Measurements from ENCODE around the gene SSTR4.
A peak's percentile ranks its signal among the peaks of the same experiment; 100 is the strongest.

SSTR4 gene

GRCh38 chr20:23071398-23071797, 36.3 kb downstream of the SSTR4 start:
- TF ChIP-seq TAF1 (IDR thresholded peaks at IDR 0.05; ENCODE audit: borderline replicate concordance, low read depth, low read length) (no peak), POLR2AphosphoS5 (IDR thresholded peaks at IDR 0.05; ENCODE audit: low read depth, low read length) (no peak), POLR2A (IDR thresholded peaks at IDR 0.05; ENCODE audit: low read depth, low read length) (no peak)
- FAIRE-seq (no peak), DNase-seq (ENCODE audit: insufficient read length) (no peak)

- DNase-seq (ENCODE audit: insufficient read length) = no peak
- FAIRE-seq = no peak
- no peak for TF ChIP-seq TAF1 (IDR thresholded peaks at IDR 0.05; ENCODE audit: borderline replicate concordance, low read depth, low read length)
- no peak for TF ChIP-seq POLR2A (IDR thresholded peaks at IDR 0.05; ENCODE audit: low read depth, low read length)
- no peak for TF ChIP-seq POLR2AphosphoS5 (IDR thresholded peaks at IDR 0.05; ENCODE audit: low read depth, low read length)
These were observed 36.9 kb downstream of the SSTR4 start for GRCh38 chr20:23071996-23072395.

GRCh38 chr20:23072892-23073586, 37.9 kb downstream of the SSTR4 start:
- DNase-seq (ENCODE audit: insufficient read length) (no peak), FAIRE-seq (no peak)

GRCh38 chr20:23074052-23074451, 38.9 kb downstream of the SSTR4 start:
- DNase-seq (ENCODE audit: insufficient read length) (no peak), FAIRE-seq (no peak)
- TF ChIP-seq POLR2A (IDR thresholded peaks at IDR 0.05; ENCODE audit: low read depth, low read length) = no peak
- TF ChIP-seq POLR2AphosphoS5 (IDR thresholded peaks at IDR 0.05; ENCODE audit: low read depth, low read length) = no peak
- TF ChIP-seq TAF1 (IDR thresholded peaks at IDR 0.05; ENCODE audit: borderline replicate concordance, low read depth, low read length) = no peak

More at GRCh38 chr20:23072892-23073586, 37.9 kb downstream of the SSTR4 start:
- TF ChIP-seq POLR2A (IDR thresholded peaks at IDR 0.05; ENCODE audit: low read depth, low read length) (no peak), TAF1 (IDR thresholded peaks at IDR 0.05; ENCODE audit: borderline replicate concordance, low read depth, low read length) (no peak), POLR2AphosphoS5 (IDR thresholded peaks at IDR 0.05; ENCODE audit: low read depth, low read length) (no peak)

- TF ChIP-seq TAF1 (IDR thresholded peaks at IDR 0.05; ENCODE audit: borderline replicate concordance, low read depth, low read length) = no peak
- TF ChIP-seq POLR2AphosphoS5 (IDR thresholded peaks at IDR 0.05; ENCODE audit: low read depth, low read length) = no peak
- no peak for TF ChIP-seq POLR2A (IDR thresholded peaks at IDR 0.05; ENCODE audit: low read depth, low read length)
- FAIRE-seq (no peak), DNase-seq (ENCODE audit: insufficient read length) (no peak)
These were observed 42.2 kb downstream of the SSTR4 start for GRCh38 chr20:23077277-23077676.

- DNase-seq (ENCODE audit: insufficient read length) (no peak), FAIRE-seq (no peak)
- TF ChIP-seq POLR2AphosphoS5 (IDR thresholded peaks at IDR 0.05; ENCODE audit: low read depth, low read length) = no peak
- TF ChIP-seq POLR2A (IDR thresholded peaks at IDR 0.05; ENCODE audit: low read depth, low read length) = no peak
- TF ChIP-seq TAF1 (IDR thresholded peaks at IDR 0.05; ENCODE audit: borderline replicate concordance, low read depth, low read length) = no peak
These were observed 43.4 kb downstream of the SSTR4 start for GRCh38 chr20:23078351-23079015.

GRCh38 chr20:23079016-23079351, 43.9 kb downstream of the SSTR4 start:
- TF ChIP-seq POLR2A (IDR thresholded peaks at IDR 0.05; ENCODE audit: low read depth, low read length) (no peak), TAF1 (IDR thresholded peaks at IDR 0.05; ENCODE audit: borderline replicate concordance, low read depth, low read length) (no peak), POLR2AphosphoS5 (IDR thresholded peaks at IDR 0.05; ENCODE audit: low read depth, low read length) (no peak)
- DNase-seq (ENCODE audit: insufficient read length) (no peak), FAIRE-seq (no peak)

GRCh38 chr20:23079926-23080325, 44.8 kb downstream of the SSTR4 start:
- TF ChIP-seq POLR2AphosphoS5 (IDR thresholded peaks at IDR 0.05; ENCODE audit: low read depth, low read length) (no peak), TAF1 (IDR thresholded peaks at IDR 0.05; ENCODE audit: borderline replicate concordance, low read depth, low read length) (no peak), POLR2A (IDR thresholded peaks at IDR 0.05; ENCODE audit: low read depth, low read length) (no peak)
- DNase-seq (ENCODE audit: insufficient read length) (no peak), FAIRE-seq (no peak)

GRCh38 chr20:23080521-23080920, 45.4 kb downstream of the SSTR4 start:
- no peak for FAIRE-seq
- no peak for DNase-seq (ENCODE audit: insufficient read length)
- no peak for TF ChIP-seq TAF1 (IDR thresholded peaks at IDR 0.05; ENCODE audit: borderline replicate concordance, low read depth, low read length)
- TF ChIP-seq POLR2A (IDR thresholded peaks at IDR 0.05; ENCODE audit: low read depth, low read length) = no peak
- TF ChIP-seq POLR2AphosphoS5 (IDR thresholded peaks at IDR 0.05; ENCODE audit: low read depth, low read length) = no peak

GRCh38 chr20:23081263-23081819, 46.2 kb downstream of the SSTR4 start:
- FAIRE-seq = no peak
- TF ChIP-seq POLR2AphosphoS5 (IDR thresholded peaks at IDR 0.05; ENCODE audit: low read depth, low read length) (no peak), POLR2A (IDR thresholded peaks at IDR 0.05; ENCODE audit: low read depth, low read length) (no peak), TAF1 (IDR thresholded peaks at IDR 0.05; ENCODE audit: borderline replicate concordance, low read depth, low read length) (no peak)
- DNase-seq (ENCODE audit: insufficient read length) = no peak

GRCh38 chr20:23082846-23083552, 47.9 kb downstream of the SSTR4 start:
- FAIRE-seq (peak; percentile 77), DNase-seq (ENCODE audit: insufficient read length) (no peak)
- TF ChIP-seq POLR2AphosphoS5 (IDR thresholded peaks at IDR 0.05; ENCODE audit: low read depth, low read length) = no peak
- no peak for TF ChIP-seq TAF1 (IDR thresholded peaks at IDR 0.05; ENCODE audit: borderline replicate concordance, low read depth, low read length)
- no peak for TF ChIP-seq POLR2A (IDR thresholded peaks at IDR 0.05; ENCODE audit: low read depth, low read length)
